ENCODE measurements around the gene LRRC8D. TPM values are rescaled to one million over a fixed set of nuclear protein-coding genes. Genes with fewer than 3 reads are reported as not detected.

LRRC8D gene
- total RNA-seq, 1 experiment from 2014 or later, result 15.0 TPM

DNA sequence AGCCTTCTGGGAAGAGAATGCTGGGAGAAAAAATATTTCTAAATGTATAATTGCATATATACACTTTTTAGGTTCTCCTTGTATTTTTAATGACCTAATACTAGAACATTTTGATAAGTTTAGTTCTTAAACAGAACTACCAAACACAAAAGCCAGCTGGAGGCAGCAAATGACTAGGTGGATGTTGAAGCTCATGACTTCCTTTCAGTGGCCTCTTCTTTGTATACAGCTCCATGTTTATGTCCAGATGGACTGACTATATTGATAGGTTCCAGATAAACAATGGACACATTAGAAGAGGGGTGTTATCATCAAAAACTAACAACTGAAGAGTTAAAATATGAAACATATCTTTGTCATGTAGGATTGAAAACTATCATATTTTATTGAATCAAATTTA, 52.5 kb downstream of the LRRC8D start:
- H3K4me1 ChIP-seq (ENCODE audit: control insufficient read depth in 1 of 2, insufficient read depth in 2 of 2, low read length in 2 of 2), result no peaks in the 10 kb centered on the region
- H3K27ac ChIP-seq (ENCODE audit: low read depth, low read length), result no peak overlapping the region
- no peak overlapping the region for H2AFZ ChIP-seq (ENCODE audit: low read depth, low read length, poor library complexity, severe bottlenecking)
- no peak for TF ChIP-seq CEBPB (IDR thresholded peaks at IDR 0.05; ENCODE audit: low read depth)
- TF ChIP-seq, protein P1, sequence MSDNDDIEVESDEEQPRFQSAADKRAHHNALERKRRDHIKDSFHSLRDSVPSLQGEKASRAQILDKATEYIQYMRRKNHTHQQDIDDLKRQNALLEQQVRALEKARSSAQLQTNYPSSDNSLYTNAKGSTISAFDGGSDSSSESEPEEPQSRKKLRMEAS (IDR thresholded peaks at IDR 0.05), result no peak
- no peak for TF ChIP-seq EZH2 (IDR thresholded peaks at IDR 0.05)
- H3K4me3 ChIP-seq (replicated peaks in 1 of 2; ENCODE audit: low read depth in 1 of 2, low read length in 2 of 2), result no peak overlapping the region
- H3K9me3 ChIP-seq (ENCODE audit: control insufficient read depth in 1 of 2, insufficient read depth in 1 of 2, low read depth in 1 of 2, low read length in 2 of 2), result no peaks in the 10 kb centered on the region
- DNase-seq (ENCODE audit: low read depth, low spot score), result no peak
- H3K9me2 ChIP-seq (ENCODE audit: insufficient read depth), result no peaks in the 10 kb centered on the region
- CTCF ChIA-PET, result no interaction called here
- no peak for ATAC-seq
- no peak overlapping the region for H3K9ac ChIP-seq (ENCODE audit: low read length)
- no peaks in the 10 kb centered on the region for H4K20me1 ChIP-seq (ENCODE audit: insufficient read depth)
- intact Hi-C loops (cut with micrococcal nuclease), result no loop called here
- POLR2A ChIA-PET, result no interaction called here
- no peaks in the 10 kb centered on the region for H3K27me3 ChIP-seq (ENCODE audit: insufficient read depth, low read length)
- BruUV-seq (replicated peaks), result no TSS peak
- H3K36me3 ChIP-seq (ENCODE audit: control insufficient read depth in 1 of 2, insufficient read depth in 2 of 2, low read length in 2 of 2), result no peaks in the 10 kb centered on the region
- H3K79me2 ChIP-seq (ENCODE audit: insufficient read depth, low read length), result no peaks in the 10 kb centered on the region; the same call in 1 of the 2 replicates
- H3K4me2 ChIP-seq (ENCODE audit: low read length), result no peak overlapping the region
- RAD21 ChIA-PET (ENCODE audit: low non-redundant PET in 1 of 2, low total read pairs in 2 of 2, uncharacterized antibody in 2 of 2, unreplicated experiment in 2 of 2), result no interaction called here

DNA sequence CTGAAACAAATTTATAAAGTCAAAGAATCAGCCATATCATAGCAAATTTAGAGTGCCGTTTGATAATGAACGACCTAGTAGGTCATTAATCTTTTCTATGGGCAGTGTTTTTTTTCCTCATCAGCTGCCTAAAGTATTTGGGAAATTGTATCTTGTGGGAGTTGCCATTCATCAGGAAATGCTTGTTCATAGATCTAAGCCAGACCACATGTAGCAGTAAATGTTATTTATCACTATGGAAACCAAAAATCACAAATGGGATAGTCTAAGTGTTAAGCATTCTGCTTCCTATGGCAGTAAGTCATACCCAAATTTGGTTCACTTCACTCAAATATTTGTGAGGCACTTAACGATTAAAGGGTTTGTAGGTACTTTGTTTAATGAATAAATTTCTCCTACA, 52.9 kb downstream of the LRRC8D start:
- no peaks in the 10 kb centered on the region for H3K36me3 ChIP-seq (ENCODE audit: control insufficient read depth in 1 of 2, insufficient read depth in 2 of 2, low read length in 2 of 2)
- no peaks in the 10 kb centered on the region for H4K20me1 ChIP-seq (ENCODE audit: insufficient read depth)
- no peak overlapping the region for H2AFZ ChIP-seq (ENCODE audit: low read depth, low read length, poor library complexity, severe bottlenecking)
- intact Hi-C loops (cut with micrococcal nuclease), result no loop called here
- H3K9me2 ChIP-seq (ENCODE audit: insufficient read depth), result no peaks in the 10 kb centered on the region
- POLR2A ChIA-PET, result no interaction called here
- no peaks in the 10 kb centered on the region; the same call in 1 of the 2 replicates for H3K79me2 ChIP-seq (ENCODE audit: insufficient read depth, low read length)
- CTCF ChIA-PET, result no interaction called here
- no TSS peak for BruUV-seq (replicated peaks)
- TF ChIP-seq CEBPB (IDR thresholded peaks at IDR 0.05; ENCODE audit: low read depth), result no peak
- no peak for TF ChIP-seq RAD21 (IDR thresholded peaks at IDR 0.05; ENCODE audit: low read depth)
- TF ChIP-seq YY1 (IDR thresholded peaks at IDR 0.05; ENCODE audit: extremely low read depth, insufficient replicate concordance, low read depth, low read length), result no peak
- TF ChIP-seq, protein P2, sequence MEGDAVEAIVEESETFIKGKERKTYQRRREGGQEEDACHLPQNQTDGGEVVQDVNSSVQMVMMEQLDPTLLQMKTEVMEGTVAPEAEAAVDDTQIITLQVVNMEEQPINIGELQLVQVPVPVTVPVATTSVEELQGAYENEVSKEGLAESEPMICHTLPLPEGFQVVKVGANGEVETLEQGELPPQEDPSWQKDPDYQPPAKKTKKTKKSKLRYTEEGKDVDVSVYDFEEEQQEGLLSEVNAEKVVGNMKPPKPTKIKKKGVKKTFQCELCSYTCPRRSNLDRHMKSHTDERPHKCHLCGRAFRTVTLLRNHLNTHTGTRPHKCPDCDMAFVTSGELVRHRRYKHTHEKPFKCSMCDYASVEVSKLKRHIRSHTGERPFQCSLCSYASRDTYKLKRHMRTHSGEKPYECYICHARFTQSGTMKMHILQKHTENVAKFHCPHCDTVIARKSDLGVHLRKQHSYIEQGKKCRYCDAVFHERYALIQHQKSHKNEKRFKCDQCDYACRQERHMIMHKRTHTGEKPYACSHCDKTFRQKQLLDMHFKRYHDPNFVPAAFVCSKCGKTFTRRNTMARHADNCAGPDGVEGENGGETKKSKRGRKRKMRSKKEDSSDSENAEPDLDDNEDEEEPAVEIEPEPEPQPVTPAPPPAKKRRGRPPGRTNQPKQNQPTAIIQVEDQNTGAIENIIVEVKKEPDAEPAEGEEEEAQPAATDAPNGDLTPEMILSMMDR (IDR thresholded peaks at IDR 0.05 in 2 of 3, conservative IDR thresholded peaks at IDR 0.05 in 1 of 3; ENCODE audit: borderline replicate concordance in 1 of 3, insufficient read depth in 1 of 3, low read depth in 2 of 3, low read length in 2 of 3), result no peak
- no peak for TF ChIP-seq ELF1 (IDR thresholded peaks at IDR 0.05; ENCODE audit: borderline replicate concordance, low read depth)
- TF ChIP-seq POLR2AphosphoS5 (IDR thresholded peaks at IDR 0.05; ENCODE audit: low read depth, low read length), result no peak
- no peak for TF ChIP-seq EZH2phosphoT487 (IDR thresholded peaks at IDR 0.05; ENCODE audit: borderline replicate concordance)
- TF ChIP-seq ZNF274 (IDR thresholded peaks at IDR 0.05; ENCODE audit: low read depth, low read length), result no peak
- no peak for TF ChIP-seq CBX3 (IDR thresholded peaks at IDR 0.05; ENCODE audit: low read depth)
- no peak for TF ChIP-seq EGR1 (IDR thresholded peaks at IDR 0.05; ENCODE audit: low read depth)
- TF ChIP-seq ZFX (IDR thresholded peaks at IDR 0.05), result no peak
- no peak for TF ChIP-seq SIN3A (IDR thresholded peaks at IDR 0.05; ENCODE audit: low read depth)
- TF ChIP-seq, protein P3, sequence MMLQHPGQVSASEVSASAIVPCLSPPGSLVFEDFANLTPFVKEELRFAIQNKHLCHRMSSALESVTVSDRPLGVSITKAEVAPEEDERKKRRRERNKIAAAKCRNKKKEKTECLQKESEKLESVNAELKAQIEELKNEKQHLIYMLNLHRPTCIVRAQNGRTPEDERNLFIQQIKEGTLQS (IDR thresholded peaks at IDR 0.05), result no peak
- no peak for TF ChIP-seq FOSL1 (IDR thresholded peaks at IDR 0.05; ENCODE audit: low read depth)
- TF ChIP-seq SRF (IDR thresholded peaks at IDR 0.05; ENCODE audit: low read depth), result no peak
- no peak for TF ChIP-seq ZBTB33 (IDR thresholded peaks at IDR 0.05; ENCODE audit: extremely low read depth, insufficient replicate concordance, low read length)
- TF ChIP-seq SP1 (IDR thresholded peaks at IDR 0.05; ENCODE audit: low read depth), result no peak
- no peak overlapping the region for H3K27ac ChIP-seq (ENCODE audit: low read depth, low read length)
- DNase-seq (ENCODE audit: low read depth, low spot score), result no peak
- no peak overlapping the region for H3K4me2 ChIP-seq (ENCODE audit: low read length)
- no peaks in the 10 kb centered on the region for H3K27me3 ChIP-seq (ENCODE audit: insufficient read depth, low read length)
- no peaks in the 10 kb centered on the region for H3K4me1 ChIP-seq (ENCODE audit: control insufficient read depth in 1 of 2, insufficient read depth in 2 of 2, low read length in 2 of 2)
- ATAC-seq, result no peak
- RAD21 ChIA-PET (ENCODE audit: low non-redundant PET in 1 of 2, low total read pairs in 2 of 2, uncharacterized antibody in 2 of 2, unreplicated experiment in 2 of 2), result no interaction called here
- no peak overlapping the region for H3K4me3 ChIP-seq (replicated peaks in 1 of 2; ENCODE audit: low read depth in 1 of 2, low read length in 2 of 2)
- H3K9me3 ChIP-seq (ENCODE audit: control insufficient read depth in 1 of 2, insufficient read depth in 1 of 2, low read depth in 1 of 2, low read length in 2 of 2), result no peaks in the 10 kb centered on the region
- no peak overlapping the region for H3K9ac ChIP-seq (ENCODE audit: low read length)

Data from HCT116 (cell line).